Renal cortical epithelial cell (primary cell): ENCODE measurements around the gene TUBGCP5. TPM values are rescaled to one million over a fixed set of nuclear protein-coding genes. Genes with fewer than 3 reads are reported as not detected.
"Not testable (repeated sequence)": the region's sequence is repeated elsewhere in the genome, so short reads cannot be mapped to it uniquely, and the experiment has no call there.

Experiments used
- DNase-seq: peaks from one replicate; pipeline ENCODE4 v3.0.0-alpha.2; 2011; ENCODE audit warnings: low read depth
- total RNA-seq: library from RNA; depleted of rRNA; stranded (reverse); fragments of >200 nt; gene quantifications from 2 replicates; pipeline ENCODE4 v1.2.3, GENCODE V29; 2014

TUBGCP5 gene
- total RNA-seq, 1 donor from 2014 or later, result 21.9 TPM

DNA sequence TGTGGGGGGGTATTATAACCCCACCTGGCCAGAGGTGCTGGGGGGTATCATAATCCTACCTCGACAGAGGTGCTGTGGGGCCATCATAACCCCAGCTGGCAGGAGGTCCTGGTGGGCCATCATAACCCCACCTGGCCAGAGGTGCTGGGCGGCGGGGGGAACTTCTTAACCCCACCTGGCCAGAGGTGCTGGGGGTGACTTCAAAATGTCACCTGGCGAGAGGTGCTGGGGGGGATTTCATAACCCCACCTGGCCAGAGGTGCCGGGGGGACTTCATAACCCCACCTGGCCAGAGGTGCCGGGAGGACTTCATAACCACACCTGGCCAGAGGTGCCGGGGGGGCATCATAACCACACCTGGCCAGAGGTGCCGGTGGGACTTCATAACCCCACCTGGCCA, 2.4 kb upstream of the TUBGCP5 start:
- not testable (repeated sequence) for DNase-seq

DNA sequence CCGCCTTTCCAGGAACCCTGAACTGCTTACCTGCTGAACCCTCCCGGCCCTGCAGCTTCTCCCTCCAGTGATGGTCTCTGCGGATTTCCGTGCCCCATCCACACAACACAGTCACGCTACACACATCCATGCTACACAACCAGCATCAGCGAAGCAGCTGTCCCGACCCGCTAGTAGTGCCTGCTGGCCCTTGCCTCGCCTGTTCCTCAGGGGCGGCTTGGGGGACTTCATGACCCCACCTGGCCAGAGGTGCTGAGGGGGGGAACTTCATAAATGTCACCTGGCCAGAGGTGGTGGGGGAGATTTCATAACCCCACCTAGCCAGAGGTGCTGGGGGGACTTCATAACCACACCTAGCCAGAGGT, 530 bp upstream of the TUBGCP5 start:
- DNase-seq, result no peak

GRCh38 chr15:23038726-23039142, 635 bp downstream of the TUBGCP5 start:
- peak; percentile 42 for DNase-seq

DNA sequence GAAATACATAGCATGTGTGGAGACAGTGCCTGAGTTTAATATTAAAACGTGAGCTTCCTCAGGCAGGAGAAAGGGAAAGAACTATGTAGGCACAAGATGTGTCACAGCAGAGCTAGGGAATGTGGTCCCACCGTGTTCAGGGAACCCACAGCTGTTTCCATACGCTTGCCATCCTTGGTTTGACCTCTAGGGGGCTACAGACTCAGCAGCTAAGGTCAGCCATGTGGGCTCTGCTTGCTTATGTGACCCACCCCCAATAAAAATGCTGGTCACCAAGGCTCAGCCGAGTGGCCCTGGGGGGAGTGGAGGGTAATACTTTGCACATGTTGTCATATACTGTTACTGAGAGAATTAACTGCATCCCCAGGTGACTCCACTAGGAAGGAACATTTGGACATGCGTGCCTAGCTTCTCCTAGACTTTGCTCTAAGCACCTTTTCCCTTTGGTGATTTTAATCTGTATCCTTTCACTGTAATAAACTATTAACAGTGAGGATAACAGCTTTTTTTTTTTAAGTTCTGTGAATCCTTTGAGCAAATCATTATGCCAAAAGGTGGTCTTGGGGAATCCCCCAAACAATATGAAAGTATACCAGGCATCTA, 3.3 kb downstream of the TUBGCP5 start:
- DNase-seq, result peak; percentile 41

DNA sequence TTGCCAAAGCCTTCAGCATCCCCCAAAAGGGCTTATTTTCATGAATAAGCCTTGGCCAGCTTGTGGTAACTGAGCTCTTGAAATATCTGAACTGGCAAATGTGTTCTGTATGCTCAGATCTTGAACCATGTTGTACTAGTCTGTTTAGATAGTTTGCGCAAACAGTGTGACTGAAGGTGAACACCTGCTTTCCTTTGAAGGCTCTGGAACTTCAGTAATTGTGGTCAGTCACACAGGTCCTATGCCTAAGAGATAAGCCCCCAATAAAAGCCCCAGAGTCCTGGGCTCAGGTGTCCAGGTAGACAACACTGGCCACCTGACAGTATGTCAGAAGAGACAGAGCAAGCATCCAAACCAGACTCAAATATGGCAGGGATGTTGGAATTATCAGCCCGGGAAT, 5.4 kb downstream of the TUBGCP5 start:
- DNase-seq, result no peak

- DNase-seq, result no peak
These were observed 13.2 kb downstream of the TUBGCP5 start for GRCh38 chr15:23026218-23026617.

GRCh38 chr15:23022156-23022555, 17.2 kb downstream of the TUBGCP5 start:
- DNase-seq, result no peak

DNA sequence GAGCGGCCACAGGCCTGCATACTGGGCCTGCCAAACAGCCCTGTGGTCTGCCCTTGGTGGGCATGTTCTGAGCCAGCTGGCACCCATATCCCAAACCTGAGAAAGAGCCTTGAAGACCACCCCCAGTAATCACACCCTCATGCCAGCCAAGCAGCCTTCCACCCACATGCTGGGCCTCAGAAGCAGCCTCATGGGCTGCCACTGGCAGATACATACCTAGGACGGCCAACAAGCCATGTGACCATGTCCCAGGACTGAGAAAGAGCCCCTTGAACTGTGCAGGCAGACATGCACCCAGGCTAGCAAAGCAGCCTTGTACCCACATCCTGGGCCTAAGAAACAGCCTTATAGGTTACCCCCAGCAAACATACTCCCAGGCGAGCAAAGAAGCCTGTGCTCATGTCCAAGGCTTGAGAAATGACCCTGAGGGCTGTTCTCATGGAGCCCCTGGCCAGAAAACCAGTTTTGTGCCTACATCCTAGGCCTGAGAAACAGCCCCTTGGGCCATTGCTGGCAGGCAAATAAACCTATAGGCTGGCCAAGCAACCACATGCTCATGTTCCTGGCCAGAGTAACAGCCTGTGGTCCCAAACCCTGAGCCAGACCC, 24.9 kb downstream of the TUBGCP5 start:
- DNase-seq, result no peak

- DNase-seq, result no peak
These were observed 25.7 kb downstream of the TUBGCP5 start for GRCh38 chr15:23013681-23014080.

GRCh38 chr15:23012616-23013015, 26.8 kb downstream of the TUBGCP5 start:
- DNase-seq, result not testable (repeated sequence)

DNA sequence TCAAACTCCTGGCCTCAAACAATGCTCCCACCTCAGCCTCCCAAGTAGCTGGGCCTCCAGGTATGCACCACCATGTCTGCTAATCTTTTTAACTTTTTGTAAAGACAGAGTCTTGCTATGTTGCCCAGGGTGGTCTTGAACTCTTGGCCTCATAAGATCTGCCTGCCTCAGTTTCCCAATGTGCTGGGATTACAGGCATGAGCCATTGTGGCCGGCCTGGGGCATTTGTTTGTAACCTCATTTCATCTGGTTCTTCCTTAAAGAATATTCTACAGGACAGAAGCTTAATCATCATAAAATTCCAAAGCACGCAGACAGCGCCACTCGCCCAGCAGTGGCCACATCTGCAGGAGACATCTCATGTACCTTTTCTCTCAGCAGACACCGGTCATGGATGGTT, 35.6 kb downstream of the TUBGCP5 start:
- no peak for DNase-seq

DNA sequence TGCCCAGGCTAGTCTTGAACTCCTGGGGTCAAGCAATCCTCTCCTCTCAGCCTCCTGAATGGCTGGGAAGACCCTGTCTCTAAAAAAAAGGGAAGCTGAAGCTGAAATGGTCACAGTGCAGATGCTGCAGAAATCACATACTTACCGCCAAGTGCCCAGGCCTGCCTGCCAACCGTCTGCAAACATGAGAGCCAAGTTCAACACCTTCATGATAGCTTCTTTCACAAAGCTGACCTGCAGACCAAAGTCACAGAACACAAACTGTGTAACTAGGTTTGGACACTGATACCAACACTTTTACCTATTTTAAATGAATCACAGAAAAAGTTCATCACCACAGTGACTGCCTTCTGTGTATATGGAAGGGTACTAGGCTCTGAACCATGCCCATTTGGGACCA, 36.4 kb downstream of the TUBGCP5 start:
- DNase-seq, result no peak

DNA sequence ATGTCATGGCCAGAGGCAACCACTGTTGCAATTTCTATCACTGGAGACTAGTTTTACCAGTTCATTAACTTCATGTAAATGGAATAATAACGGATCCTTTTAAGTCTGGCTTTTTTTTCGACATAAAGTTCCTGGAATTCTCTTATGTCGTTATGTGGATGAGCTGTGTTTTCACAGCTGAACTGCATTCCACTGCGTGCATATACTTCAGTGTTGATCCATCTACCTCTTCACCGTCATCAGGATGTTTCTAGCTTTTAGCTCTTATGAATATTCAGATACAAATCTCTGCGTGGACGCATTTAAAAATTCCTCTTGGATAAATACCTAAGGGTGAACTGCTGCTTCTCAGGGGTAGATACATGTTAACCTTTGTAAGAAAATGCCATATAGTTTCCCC, 43.6 kb downstream of the TUBGCP5 start:
- peak; percentile 40 for DNase-seq

- DNase-seq, result no peak
These were observed 47.4 kb downstream of the TUBGCP5 start for GRCh38 chr15:22992024-22992326.

GRCh38 chr15:22989576-22990477, 49.5 kb downstream of the TUBGCP5 start:
- peak; percentile 36 for DNase-seq

- no peak for DNase-seq
These were observed 50.6 kb downstream of the TUBGCP5 start for GRCh38 chr15:22988811-22989210.

- not testable (repeated sequence) for DNase-seq
These were observed 57.4 kb downstream of the TUBGCP5 start for GRCh38 chr15:22981931-22982330.

DNA sequence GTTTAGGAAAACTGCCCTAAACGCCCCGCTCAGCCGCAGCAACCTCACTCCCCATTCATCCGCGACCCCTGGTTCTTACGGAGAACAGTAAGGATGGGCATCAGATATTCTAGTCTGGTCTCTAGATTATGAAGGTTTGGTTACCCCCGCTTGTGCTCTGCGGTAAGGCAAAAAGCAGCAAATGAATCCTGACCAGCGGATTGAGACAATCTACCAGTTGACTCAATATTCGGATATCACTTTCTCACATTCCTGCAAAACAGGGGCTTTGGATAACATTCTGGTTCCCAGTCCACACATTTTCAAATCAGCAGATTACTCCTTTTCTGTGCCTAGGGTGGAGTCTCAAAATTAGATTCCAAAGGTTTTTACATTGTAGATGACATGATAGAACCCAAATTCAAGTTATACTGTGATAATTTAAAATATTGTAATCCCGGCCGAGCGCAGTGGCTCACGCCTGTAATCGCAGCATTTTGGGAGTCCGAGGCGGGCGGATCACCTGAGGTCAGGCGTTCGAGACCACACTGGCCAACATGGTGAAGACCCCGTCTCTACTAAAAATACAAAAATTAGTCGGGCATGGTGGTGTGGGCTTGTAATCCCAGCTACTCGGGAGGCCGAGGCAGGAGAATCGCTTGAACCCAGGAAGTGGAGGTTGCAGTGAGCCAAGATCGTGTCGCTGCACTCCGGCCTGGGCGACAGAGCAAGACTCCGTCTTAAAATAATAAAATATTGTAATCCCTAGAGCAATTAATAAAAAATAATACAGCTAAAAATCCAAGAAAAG, 58.1 kb downstream of the TUBGCP5 start:
- no peak for DNase-seq

DNA sequence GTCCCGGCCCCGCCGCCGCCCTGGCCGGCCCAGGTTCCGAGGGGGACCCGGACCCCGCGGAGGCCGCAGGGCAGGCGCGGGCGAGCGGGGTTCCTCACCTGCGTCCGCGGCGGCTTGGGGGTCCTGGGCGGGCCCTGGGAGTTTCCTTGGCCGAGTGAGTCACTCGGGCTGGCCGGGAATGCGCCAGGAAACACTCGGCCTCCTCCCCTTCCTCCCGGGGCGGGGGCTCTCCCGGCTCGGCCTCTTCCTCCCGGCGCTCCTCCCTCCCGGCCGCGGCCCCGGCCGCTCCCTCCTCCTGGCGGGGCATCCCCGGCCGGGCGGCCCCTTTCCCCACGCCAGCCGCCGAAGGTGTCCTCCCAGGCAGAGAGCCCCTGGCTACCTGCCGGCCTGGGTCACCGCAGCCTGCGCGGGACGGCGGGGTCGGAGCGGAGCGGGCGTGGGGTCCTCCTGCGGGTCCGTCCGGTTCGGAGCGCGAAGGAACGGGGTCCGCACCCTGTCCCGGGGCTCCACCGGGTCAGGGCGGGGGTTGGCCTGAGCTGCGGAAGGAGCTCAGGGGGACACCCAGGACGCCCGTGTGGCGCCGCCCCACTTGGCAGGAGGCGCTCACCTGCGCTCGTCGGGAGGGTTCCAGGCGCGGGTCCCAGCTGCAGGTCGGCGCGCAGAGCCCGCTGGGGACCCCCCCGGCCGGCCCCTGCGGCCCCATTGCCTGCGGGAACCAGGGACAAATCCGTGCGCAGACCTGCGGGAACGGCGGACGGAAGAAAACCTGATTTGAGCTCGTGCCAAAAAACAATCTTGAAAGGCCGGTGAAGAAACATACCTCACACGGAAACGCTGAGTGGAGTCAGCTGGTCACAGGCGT, 58.9 kb downstream of the TUBGCP5 start, which contains the start of gene CYFIP1:
CYFIP1 (minus strand) TSS at position 180 of the 862 bp plus-strand sequence. CDS start 33,083 bp downstream, outside the sequence.
- DNase-seq, result peak; percentile 65

- DNase-seq, result peak; percentile 40
These were observed 59.9 kb downstream of the TUBGCP5 start for GRCh38 chr15:22979238-22980188.
